ENCODE results near the gene FKBP15. TPM values are rescaled to one million over a fixed set of nuclear protein-coding genes. Genes with fewer than 3 reads are reported as not detected.
A peak's percentile ranks its signal among the peaks of the same experiment; 100 is the strongest.

Gene FKBP15
- total and polyA plus RNA-seq, 12 donors = 14.1 to 38.1 (median 28.3) TPM

GRCh38 chr9:113139953-113140352 is 81.1 kb downstream of the FKBP15 start:
- intact Hi-C loops (cut with DNase I) = no loop called here
- H3K27ac ChIP-seq = no peak overlapping the region
- H3K36me3 ChIP-seq (replicated peaks in 1 of 2) = no peaks in the 10 kb centered on the region
- H3K27me3 ChIP-seq = no peaks in the 10 kb centered on the region
- no peak for DNase-seq
- WGBS, 4 donors = 65 to 78% (median 75%) methylated on average over 5 of the region's 5 CpGs
- H3K4me3 ChIP-seq = no peak overlapping the region
- TF ChIP-seq, protein P1, sequence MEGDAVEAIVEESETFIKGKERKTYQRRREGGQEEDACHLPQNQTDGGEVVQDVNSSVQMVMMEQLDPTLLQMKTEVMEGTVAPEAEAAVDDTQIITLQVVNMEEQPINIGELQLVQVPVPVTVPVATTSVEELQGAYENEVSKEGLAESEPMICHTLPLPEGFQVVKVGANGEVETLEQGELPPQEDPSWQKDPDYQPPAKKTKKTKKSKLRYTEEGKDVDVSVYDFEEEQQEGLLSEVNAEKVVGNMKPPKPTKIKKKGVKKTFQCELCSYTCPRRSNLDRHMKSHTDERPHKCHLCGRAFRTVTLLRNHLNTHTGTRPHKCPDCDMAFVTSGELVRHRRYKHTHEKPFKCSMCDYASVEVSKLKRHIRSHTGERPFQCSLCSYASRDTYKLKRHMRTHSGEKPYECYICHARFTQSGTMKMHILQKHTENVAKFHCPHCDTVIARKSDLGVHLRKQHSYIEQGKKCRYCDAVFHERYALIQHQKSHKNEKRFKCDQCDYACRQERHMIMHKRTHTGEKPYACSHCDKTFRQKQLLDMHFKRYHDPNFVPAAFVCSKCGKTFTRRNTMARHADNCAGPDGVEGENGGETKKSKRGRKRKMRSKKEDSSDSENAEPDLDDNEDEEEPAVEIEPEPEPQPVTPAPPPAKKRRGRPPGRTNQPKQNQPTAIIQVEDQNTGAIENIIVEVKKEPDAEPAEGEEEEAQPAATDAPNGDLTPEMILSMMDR (IDR thresholded peaks at IDR 0.05) = no peak
- no peak for TF ChIP-seq POLR2A (IDR thresholded peaks at IDR 0.05)
- no peaks in the 10 kb centered on the region for H3K4me1 ChIP-seq (replicated peaks in 1 of 2)
- H3K9me3 ChIP-seq (replicated peaks in 1 of 3) = no peaks in the 10 kb centered on the region

- Histone ChIP-seq H3K9me3 (replicated peaks in 1 of 3) (no peaks in the 10 kb centered on the region), H3K36me3 (replicated peaks in 1 of 2) (no peaks in the 10 kb centered on the region), H3K27ac (no peak overlapping the region), H3K4me1 (replicated peaks in 1 of 2) (no peaks in the 10 kb centered on the region), H3K4me3 (no peak overlapping the region), H3K27me3 (no peaks in the 10 kb centered on the region)
- intact Hi-C loops (cut with DNase I) = no loop called here
- no peak for DNase-seq
- 33 to 51% (median 42%) methylated on average over 4 of the region's 4 CpGs for WGBS, 4 donors
- TF ChIP-seq POLR2A (IDR thresholded peaks at IDR 0.05) = no peak
- TF ChIP-seq, protein P1 (IDR thresholded peaks at IDR 0.05) = no peak
Measured at GRCh38 chr9:113139225-113139829, 81.8 kb downstream of the FKBP15 start.

- no peaks in the 10 kb centered on the region for H3K9me3 ChIP-seq (replicated peaks in 1 of 3)
- no peak for DNase-seq
- TF ChIP-seq, protein P1 (IDR thresholded peaks at IDR 0.05) = no peak
- TF ChIP-seq POLR2A (IDR thresholded peaks at IDR 0.05) = no peak
- H3K27ac ChIP-seq = no peak overlapping the region
- no peak overlapping the region for H3K4me3 ChIP-seq
- no peaks in the 10 kb centered on the region for H3K27me3 ChIP-seq
- H3K4me1 ChIP-seq (replicated peaks in 1 of 2) = no peaks in the 10 kb centered on the region
- 71 to 81% (median 71%) methylated on average over 3 of the region's 3 CpGs for WGBS, 4 donors
- intact Hi-C loops (cut with DNase I) = no loop called here
- no peaks in the 10 kb centered on the region for H3K36me3 ChIP-seq (replicated peaks in 1 of 2)
Measured at GRCh38 chr9:113138760-113139159, 82.3 kb downstream of the FKBP15 start.

DNA sequence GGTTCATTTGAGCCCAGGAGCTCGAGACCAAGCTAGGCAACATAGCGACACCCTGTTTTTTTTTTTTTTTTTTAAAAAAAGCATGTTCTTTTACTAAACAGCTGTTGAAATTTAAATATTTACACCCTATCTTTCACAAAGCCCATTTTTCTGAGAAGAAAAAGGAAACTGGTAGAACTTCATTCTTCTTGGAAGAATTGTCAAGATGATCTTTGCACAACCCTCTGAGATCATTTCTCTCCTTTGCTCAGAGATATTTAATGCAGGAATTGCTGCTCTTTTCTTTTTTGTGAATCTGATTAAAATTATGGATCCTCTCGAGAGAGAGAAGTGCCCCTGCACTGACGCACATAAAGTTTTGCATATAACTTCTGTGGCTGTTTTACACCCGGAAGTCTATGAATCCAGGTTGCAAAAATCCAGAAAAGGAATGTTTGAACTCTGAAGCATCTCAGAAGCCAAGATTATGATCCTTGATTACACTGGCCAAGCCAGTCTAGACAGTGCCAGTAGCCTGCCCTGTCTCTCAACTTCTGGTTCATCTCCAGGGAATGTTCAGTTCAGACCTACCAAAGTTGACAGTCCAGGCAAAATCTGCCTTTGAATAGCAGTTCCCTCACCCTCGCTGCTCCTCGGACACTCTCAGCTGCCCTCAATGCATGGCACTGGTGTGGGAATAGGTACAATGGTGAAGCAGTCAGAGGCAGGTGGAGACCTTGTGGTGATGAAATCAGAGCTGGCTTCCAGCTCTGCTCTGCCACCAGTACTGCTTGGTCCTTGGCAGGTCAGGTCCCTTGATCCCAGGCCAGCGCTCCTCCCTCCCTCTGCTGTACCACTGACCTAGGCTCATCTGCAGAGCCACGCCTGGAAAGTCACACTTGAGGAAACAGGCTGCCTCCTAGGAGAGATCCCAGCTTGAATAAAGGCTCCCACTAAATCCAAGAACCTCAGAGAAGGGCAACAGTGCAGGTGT is 83.6 kb downstream of the FKBP15 start:
- no peaks in the 10 kb centered on the region for H3K9me3 ChIP-seq (replicated peaks in 1 of 3)
- H3K27ac ChIP-seq = no peak overlapping the region
- TF ChIP-seq, protein P1 (IDR thresholded peaks at IDR 0.05) = no peak
- TF ChIP-seq POLR2A (IDR thresholded peaks at IDR 0.05) = no peak
- intact Hi-C loops (cut with DNase I) = no loop called here
- 74 to 84% (median 78%) methylated on average over 8 to 9 of the region's 9 CpGs for WGBS, 4 donors
- no peak overlapping the region for H3K4me3 ChIP-seq
- H3K36me3 ChIP-seq (replicated peaks in 1 of 2) = no peaks in the 10 kb centered on the region
- peak in 1 of 7 donors; percentile 19 for DNase-seq
- no peaks in the 10 kb centered on the region for H3K4me1 ChIP-seq (replicated peaks in 1 of 2)
- no peaks in the 10 kb centered on the region for H3K27me3 ChIP-seq

Measured in adrenal gland (tissue), 12 donors.